WTC11 (cell line): ENCODE data around the gene PNCK. TPM values are rescaled to one million over a fixed set of nuclear protein-coding genes. Genes with fewer than 3 reads are reported as not detected.

ENCODE experiments used
- ATAC-seq: fragments of 200-7000 bp; cut with Tn5 transposase; 2 replicates; pipeline ENCODE4 v1.10.0; 2021; ENCODE audit warnings: mild to moderate bottlenecking, moderate library complexity
- CTCF ChIA-PET: fragments of 300-600 bp; sonication (Branson Sonifier 250); formaldehyde crosslinking; loops from one replicate; lab custom pipeline; 2021; ENCODE audit warnings: antibody characterized with exemption; lab: Charles Lee
- POLR2A ChIA-PET: fragments of 350-600 bp; sonication (Branson Sonifier 250); formaldehyde crosslinking; loops from one replicate; lab custom pipeline; 2021; ENCODE audit warnings: antibody characterized with exemption; lab: Charles Lee
- DNase-seq: peaks from one replicate; pipeline ENCODE4 v3.0.0; 2021; ENCODE audit warnings: low spot score
- H3K27ac Mint-ChIP-seq: 2 replicates; pipeline ENCODE4 v1.8.0; 2021; ENCODE audit warnings: mixed read lengths
- H3K27me3 Mint-ChIP-seq: 2 replicates; pipeline ENCODE4 v1.8.0; 2021; ENCODE audit warnings: low read depth, mild to moderate bottlenecking, moderate library complexity, mixed read lengths
- H3K36me3 Mint-ChIP-seq: 2 replicates; pipeline ENCODE4 v1.8.0; 2021; ENCODE audit warnings: mixed read lengths
- H3K4me1 Mint-ChIP-seq: 2 replicates; pipeline ENCODE4 v1.8.0; 2022; ENCODE audit warnings: mixed read lengths
- H3K4me3 Mint-ChIP-seq: 2 replicates; pipeline ENCODE4 v1.8.0; 2021; ENCODE audit warnings: mild to moderate bottlenecking, moderate library complexity, mixed read lengths
- H3K9me3 Mint-ChIP-seq: 2 replicates; pipeline ENCODE4 v1.8.0; 2021; ENCODE audit warnings: mixed read lengths
- AFF4 ChIP-seq: sonication (generic); formaldehyde crosslinking; IDR thresholded peaks from 2 replicates; pipeline ENCODE4 v1.8.1; 2023; ENCODE audit warnings: mild to moderate bottlenecking, missing genetic modification reagents, borderline replicate concordance
- ATF3 ChIP-seq: sonication (generic); formaldehyde crosslinking; conservative IDR thresholded peaks from 2 replicates; pipeline ENCODE4 v1.8.1; 2022; ENCODE audit warnings: mild to moderate bottlenecking, missing genetic modification reagents
- ATF6 ChIP-seq: sonication (generic); formaldehyde crosslinking; IDR thresholded peaks from 2 replicates; pipeline ENCODE4 v1.8.1; 2023; ENCODE audit warnings: mild to moderate bottlenecking, missing genetic modification reagents
- CREB1 ChIP-seq: sonication (generic); formaldehyde crosslinking; IDR thresholded peaks from 2 replicates; pipeline ENCODE4 v1.8.0; 2023; ENCODE audit warnings: mild to moderate bottlenecking, missing genetic modification reagents
- FOXJ3 ChIP-seq: sonication (generic); formaldehyde crosslinking; IDR thresholded peaks from 2 replicates; pipeline ENCODE4 v1.9.0; 2021; ENCODE audit warnings: missing genetic modification reagents, mild to moderate bottlenecking, borderline replicate concordance
- GRHL2 ChIP-seq: fragments of 250-450 bp; sonication (Bioruptor Pico); IDR thresholded peaks from 2 replicates; pipeline ENCODE4 v1.8.0; 2022; ENCODE audit warnings: mild to moderate bottlenecking, moderate library complexity; ENCODE audit not compliant: insufficient replicate concordance, severe bottlenecking
- GTF2I ChIP-seq: fragments of 250-450 bp; sonication (Bioruptor Pico); conservative IDR thresholded peaks from 2 replicates; pipeline ENCODE4 v1.4.0; 2021; ENCODE audit warnings: mild to moderate bottlenecking
- IRF2 ChIP-seq: sonication (generic); formaldehyde crosslinking; IDR thresholded peaks from 2 replicates; pipeline ENCODE4 v1.8.0; 2022; ENCODE audit warnings: low read depth, missing genetic modification reagents, borderline replicate concordance
- JAZF1 ChIP-seq: fragments of 250-450 bp; sonication (Bioruptor Pico); IDR thresholded peaks from 2 replicates; pipeline ENCODE4 v1.9.0; 2021; ENCODE audit warnings: moderate library complexity, mild to moderate bottlenecking, inconsistent platforms
- KAT7 ChIP-seq: sonication (generic); formaldehyde crosslinking; IDR thresholded peaks from 2 replicates; pipeline ENCODE4 v1.8.1; 2023; ENCODE audit warnings: missing genetic modification reagents, mild to moderate bottlenecking, borderline replicate concordance
- MAX ChIP-seq: sonication (generic); formaldehyde crosslinking; IDR thresholded peaks from 2 replicates; pipeline ENCODE4 v1.8.0; 2022; ENCODE audit warnings: mild to moderate bottlenecking, missing genetic modification reagents
- MLX ChIP-seq: sonication (generic); formaldehyde crosslinking; IDR thresholded peaks from 2 replicates; pipeline ENCODE4 v1.8.1; 2023; ENCODE audit warnings: mild to moderate bottlenecking, missing genetic modification reagents, moderate library complexity
- NR1H2 ChIP-seq: sonication (generic); formaldehyde crosslinking; IDR thresholded peaks from 2 replicates; pipeline ENCODE4 v1.9.0; 2021; ENCODE audit warnings: mild to moderate bottlenecking, moderate library complexity, missing genetic modification reagents
- NR2C2 ChIP-seq: sonication (generic); formaldehyde crosslinking; IDR thresholded peaks from 2 replicates; pipeline ENCODE4 v1.8.0; 2022; ENCODE audit warnings: mild to moderate bottlenecking, missing genetic modification reagents
- PRRX2 ChIP-seq: fragments of 250-450 bp; sonication (Bioruptor Pico); IDR thresholded peaks from 2 replicates; pipeline ENCODE4 v1.8.0; 2021; ENCODE audit warnings: mild to moderate bottlenecking
- SMAD4 ChIP-seq: sonication (generic); formaldehyde crosslinking; IDR thresholded peaks from 2 replicates; pipeline ENCODE4 v1.8.0; 2022; ENCODE audit warnings: mild to moderate bottlenecking, missing genetic modification reagents
- STAT6 ChIP-seq: sonication (generic); formaldehyde crosslinking; conservative IDR thresholded peaks from 2 replicates; pipeline ENCODE4 v1.8.1; 2023; ENCODE audit warnings: mild to moderate bottlenecking, low read depth, missing genetic modification reagents, moderate library complexity
- TP53 ChIP-seq: sonication (generic); formaldehyde crosslinking; IDR thresholded peaks from 2 replicates; pipeline ENCODE4 v1.8.1; 2023; ENCODE audit warnings: mild to moderate bottlenecking, missing genetic modification reagents
- ZBTB43 ChIP-seq: sonication (generic); formaldehyde crosslinking; IDR thresholded peaks from 2 replicates; pipeline ENCODE4 v1.8.1; 2023; ENCODE audit warnings: mild to moderate bottlenecking, missing genetic modification reagents
- ZMAT4 ChIP-seq: fragments of 250-450 bp; sonication (Bioruptor Pico); IDR thresholded peaks from 2 replicates; pipeline ENCODE4 v1.9.0; 2021; ENCODE audit warnings: mild to moderate bottlenecking
- total RNA-seq: library from RNA; stranded (reverse); gene quantifications from 3 replicates; pipeline ENCODE4 v1.2.3, GENCODE V29; 2021

The PNCK gene
- total RNA-seq, 1 experiment from 2014 or later: 8.6 TPM

GRCh38 chrX:153636716-153637115 is 36.9 kb downstream of the PNCK start (continued):
- TF ChIP-seq SMAD4 (CRISPR knock-in tag) (no peak), FOXJ3 (no peak), ZBTB43 (CRISPR knock-in tag) (no peak), NR2C2 (CRISPR knock-in tag) (no peak), TP53 (CRISPR knock-in tag) (no peak)

- Mint-ChIP-seq H3K27ac (no peak overlapping the region), H3K4me1 (no peaks in the 10 kb centered on the region), H3K36me3 (no peaks in the 10 kb centered on the region), H3K4me3 (no peak overlapping the region), H3K9me3 (peaks cover 3% of the 10 kb centered on the region; the same call in 1 of the 2 replicates), H3K27me3 (peaks cover 6% of the 10 kb centered on the region)
- ATAC-seq: peak; percentile 97
- TF ChIP-seq STAT6 (CRISPR knock-in tag) (no peak), IRF2 (CRISPR knock-in tag) (no peak), JAZF1 (CRISPR knock-in tag) (no peak)
- CTCF ChIA-PET: interaction anchor here (0.5 to 3.8 kb wide), 38 partner anchors 8 to 694 kb away, joined by 3 to 106 read pairs (median 5); partner anchors contain the start of genes CCNQ, DUSP9 and SLC6A8
- DNase-seq: peak; percentile 70
- POLR2A ChIA-PET: interaction anchor here (0.6 to 0.9 kb wide), 2 partner anchors 38 to 869 kb away, joined by 3 read pairs; no protein-coding TSS in a partner anchor
Observed at GRCh38 chrX:153635788-153636668, 37.6 kb downstream of the PNCK start.

- POLR2A ChIA-PET: no interaction called here
- Mint-ChIP-seq H3K4me1 (no peaks in the 10 kb centered on the region), H3K36me3 (no peaks in the 10 kb centered on the region), H3K4me3 (no peak overlapping the region), H3K27ac (no peak overlapping the region), H3K27me3 (no peaks in the 10 kb centered on the region; the same call in 1 of the 2 replicates), H3K9me3 (peaks cover 4% of the 10 kb centered on the region; the same call in 1 of the 2 replicates)
- CTCF ChIA-PET: interaction anchor here (0.7 to 3.8 kb wide), 9 partner anchors 10 to 81 kb away, joined by 3 to 106 read pairs (median 15); partner anchors contain the start of genes CCNQ and DUSP9
- DNase-seq (no peak), ATAC-seq (no peak)
- no peak for TF ChIP-seq ATF3
- no peak for TF ChIP-seq ZMAT4
- no peak for TF ChIP-seq GRHL2 (CRISPR knock-in tag)
- no peak for TF ChIP-seq ATF6 (CRISPR knock-in tag)
- TF ChIP-seq KAT7 (CRISPR knock-in tag): no peak
- no peak for TF ChIP-seq MLX (CRISPR knock-in tag)
- no peak for TF ChIP-seq NR1H2 (CRISPR knock-in tag)
- no peak for TF ChIP-seq PRRX2 (CRISPR knock-in tag)
- no peak for TF ChIP-seq GTF2I (CRISPR knock-in tag)
- TF ChIP-seq CREB1 (CRISPR knock-in tag): no peak
- no peak for TF ChIP-seq AFF4 (CRISPR knock-in tag)
- TF ChIP-seq MAX: no peak
Observed at GRCh38 chrX:153635388-153635787, 38.2 kb downstream of the PNCK start.
